HepG2 (cell line): ENCODE data around the gene UGT2A2. TPM values are rescaled to one million over a fixed set of nuclear protein-coding genes. Genes with fewer than 3 reads are reported as not detected.

Source experiments
- ATAC-seq: fragments of 200-7000 bp; cut with Tn5 transposase; 3 replicates; pipeline ENCODE4 v1.9.1; 2020; ENCODE audit warnings: mild to moderate bottlenecking, moderate library complexity
- BruUV-seq: library from RNA; stranded (reverse); fragments of 400-500 nt; replicated peaks from 2 replicates; lab custom pipeline; 2021; lab: Mats Ljungman, UMichigan
- CTCF ChIA-PET: fragments of 300-600 bp; formaldehyde crosslinking; extraction: SDS; loops from one replicate; lab custom pipeline; 2021; ENCODE audit warnings: low total read pairs, inconsistent platforms, low intra/inter-chr PET ratio; lab: Yijun Ruan, JAX
- POLR2A ChIA-PET: fragments of 350-600 bp; sonication (Branson Sonifier 250); formaldehyde crosslinking; loops from one replicate; lab custom pipeline; 2020; ENCODE audit warnings: antibody characterized with exemption, inconsistent platforms; lab: Yijun Ruan, JAX
- DNase-seq: peaks from one replicate; pipeline ENCODE4 v3.0.0-alpha.2; 2015; ENCODE audit warnings: low spot score
- FAIRE-seq: peaks from 3 replicates; lab custom pipeline; 2011; peaks lifted over from hg19 to GRCh38; lab: Jason Lieb, UNC
- H2AFZ ChIP-seq: one replicate; pipeline ENCODE4 v1.6.1; 2011; ENCODE audit warnings: low read length, inconsistent platforms
- H3K27ac ChIP-seq: fragments of 300-600 bp; 3 replicates; pipeline ENCODE4 v1.8.0; 2011; ENCODE audit warnings: mixed run types, mild to moderate bottlenecking, mixed read lengths, low read length, inconsistent platforms; ENCODE audit not compliant: insufficient read depth; ENCODE audit errors: extremely low read length
- H3K27me3 ChIP-seq, 2 experiments: fragments of 200-600 bp in 1 of 2; 2 replicates in 1 of 2; 3 replicates in 1 of 2; pipeline versions ENCODE4 v1.6.0 to v1.8.0; 2011; ENCODE audit warnings: low read length in 2 of 2, mild to moderate bottlenecking in 2 of 2, moderate library complexity in 2 of 2, inconsistent platforms in 1 of 2; ENCODE audit not compliant: insufficient read depth in 2 of 2, control insufficient read depth in 1 of 2
- H3K36me3 ChIP-seq, 2 experiments: fragments of 200-600 bp in 1 of 2; replicated peaks in 1 of 2; 2 replicates in 1 of 2; 3 replicates in 1 of 2; pipeline versions ENCODE4 v1.5.1 to v1.8.0; 2011; ENCODE audit warnings: low read length in 2 of 2, inconsistent platforms in 1 of 2; ENCODE audit not compliant: insufficient read depth in 2 of 2, control insufficient read depth in 1 of 2
- H3K4me1 ChIP-seq: 2 replicates; pipeline ENCODE4 v1.5.1; 2012; ENCODE audit warnings: low read length, inconsistent platforms; ENCODE audit not compliant: insufficient read depth
- H3K4me2 ChIP-seq: 2 replicates; pipeline ENCODE4 v1.6.0; 2011; ENCODE audit warnings: low read depth, low read length, inconsistent platforms
- H3K4me3 ChIP-seq, 3 experiments: fragments of 200-600 bp in 1 of 3; sonication (generic), shearing (Covaris generic) in 1 of 3; replicated peaks in 1 of 3; 2 replicates each; pipeline ENCODE4 v1.5.1; 2011 to 2016; ENCODE audit warnings: low read length in 3 of 3, inconsistent platforms in 2 of 3, low read depth in 2 of 3, mild to moderate bottlenecking in 2 of 3, control low read depth in 1 of 3, mixed read lengths in 1 of 3; ENCODE audit not compliant: insufficient read depth in 1 of 3
- H3K79me2 ChIP-seq: one replicate; pipeline ENCODE4 v1.6.1; 2011; ENCODE audit warnings: low read length, inconsistent platforms; ENCODE audit not compliant: insufficient read depth
- H3K9ac ChIP-seq: 2 replicates; pipeline ENCODE4 v1.6.0; 2011; ENCODE audit warnings: mild to moderate bottlenecking, low read depth, low read length, inconsistent platforms; ENCODE audit not compliant: insufficient read depth
- H3K9me3 ChIP-seq: 2 replicates; pipeline ENCODE4 v1.5.1; 2012; ENCODE audit warnings: mild to moderate bottlenecking, low read length
- H4K20me1 ChIP-seq: 2 replicates; pipeline ENCODE4 v1.6.0; 2011; ENCODE audit warnings: inconsistent platforms, mild to moderate bottlenecking, low read length, moderate library complexity; ENCODE audit not compliant: insufficient read depth
- AKAP8 ChIP-seq: sonication (generic); formaldehyde crosslinking; IDR thresholded peaks from 2 replicates; pipeline ENCODE4 v1.5.1; 2020; ENCODE audit warnings: mild to moderate bottlenecking, missing genetic modification reagents
- DNMT1 ChIP-seq: sonication (generic); formaldehyde crosslinking; IDR thresholded peaks from 2 replicates; pipeline ENCODE4 v1.5.1; 2020; ENCODE audit warnings: mild to moderate bottlenecking, missing genetic modification reagents
- ELF1 ChIP-seq: sonication (generic); formaldehyde crosslinking; IDR thresholded peaks from 2 replicates; pipeline ENCODE4 v1.4.0; 2020; ENCODE audit warnings: missing genetic modification reagents
- HES4 ChIP-seq: sonication (generic); formaldehyde crosslinking; IDR thresholded peaks from 2 replicates; pipeline ENCODE4 v1.9.0; 2021; ENCODE audit warnings: mild to moderate bottlenecking, missing genetic modification reagents, borderline replicate concordance
- HNRNPUL1 ChIP-seq: fragments of 200-400 bp; formaldehyde crosslinking; IDR thresholded peaks from 2 replicates; pipeline ENCODE4 v1.6.1; 2017; ENCODE audit warnings: low read depth, mild to moderate bottlenecking, low read length, moderate library complexity
- KLF13 ChIP-seq: sonication (generic); formaldehyde crosslinking; IDR thresholded peaks from 2 replicates; pipeline ENCODE4 v1.4.0; 2020; ENCODE audit warnings: mild to moderate bottlenecking, missing genetic modification reagents
- MIER3 ChIP-seq: IDR thresholded peaks from 2 replicates; pipeline ENCODE4 v1.6.1; 2016; ENCODE audit warnings: missing compliant biosample characterization, borderline replicate concordance
- NFIC ChIP-seq: IDR thresholded peaks from 2 replicates; pipeline ENCODE4 v1.6.1; 2012; ENCODE audit warnings: mild to moderate bottlenecking, low read length, inconsistent platforms
- TAF15 ChIP-seq: fragments of 200-400 bp; formaldehyde crosslinking; IDR thresholded peaks from one replicate; pipeline ENCODE4 v1.6.1; 2018; ENCODE audit warnings: mild to moderate bottlenecking, low read depth, low read length; ENCODE audit not compliant: poor library complexity, severe bottlenecking
- TP53 ChIP-seq: sonication (generic); formaldehyde crosslinking; conservative IDR thresholded peaks from 2 replicates; pipeline ENCODE4 v1.4.0; 2020; ENCODE audit warnings: missing genetic modification reagents
- TRIM24 ChIP-seq: sonication (generic); formaldehyde crosslinking; IDR thresholded peaks from 2 replicates; pipeline ENCODE4 v1.8.0; 2022; ENCODE audit warnings: mild to moderate bottlenecking, missing genetic modification reagents
- ZNF12 ChIP-seq: sonication (generic); formaldehyde crosslinking; IDR thresholded peaks from 2 replicates; pipeline ENCODE4 v1.5.0; 2020; ENCODE audit warnings: missing genetic modification reagents
- ZNF33B ChIP-seq: sonication (generic); formaldehyde crosslinking; IDR thresholded peaks from 2 replicates; pipeline ENCODE4 v1.5.1; 2020; ENCODE audit warnings: mild to moderate bottlenecking, missing genetic modification reagents
- ZNF564 ChIP-seq: sonication (generic); formaldehyde crosslinking; IDR thresholded peaks from 2 replicates; pipeline ENCODE4 v1.8.1; 2023; ENCODE audit warnings: mild to moderate bottlenecking, missing genetic modification reagents
- ZNF567 ChIP-seq: sonication (generic); formaldehyde crosslinking; IDR thresholded peaks from 2 replicates; pipeline ENCODE4 v1.8.1; 2023; ENCODE audit warnings: mild to moderate bottlenecking, missing genetic modification reagents, borderline replicate concordance
- WGBS: methylation state at CpG from one replicate; pipeline ENCODE4 v1.1.6; 2017; ENCODE audit warnings: low lambda C conversion rate; 5-methylcytosine and 5-hydroxymethylcytosine counted together
- in situ Hi-C: cut with HindIII; loops from 2 replicates; pipeline ENCODE4 v1.10.0; 2017; ENCODE audit warnings: low pct_unique_long_range_greater_than_20kb; ENCODE audit not compliant: extremely low pct_ligation_motif_present
- intact Hi-C: fragments of 100-400 bp; cut with micrococcal nuclease; formaldehyde crosslinking; loops from one replicate; pipeline ENCODE4 v1.10.0; 2022; ENCODE audit not compliant: unreplicated experiment
- polyA plus RNA-seq, 8 experiments: library from polyadenylated mRNA; depleted of rRNA in 3 of 8; stranded (reverse) in 7 of 8; unstranded in 1 of 8; fragments of >200 nt; fragmentation: Illumina TruSeq in 4 of 8; extraction: Trizol in 4 of 8; gene quantifications; 2 replicates each; pipeline versions ENCODE4 v1.2.1 to v1.2.3, GENCODE V29; 2011 to 2016; ENCODE audit warnings: low read depth in 4 of 8, missing spikeins in 1 of 8, mixed read lengths in 1 of 8; ENCODE audit not compliant: insufficient read depth in 1 of 8
- total RNA-seq, 5 experiments: library from RNA; depleted of rRNA; stranded (reverse); fragments of >200 nt; fragmentation: Illumina TruSeq; extraction: Trizol; gene quantifications; 2 replicates each; pipeline ENCODE4 v1.2.3, GENCODE V29; 2016; ENCODE audit warnings: low read depth in 1 of 5

The UGT2A2 gene
- total and polyA plus RNA-seq, 2 of the 13 experiments (the other 11 are each of a cell fraction or from before 2014, with no cell fraction given) = not detected

DNA sequence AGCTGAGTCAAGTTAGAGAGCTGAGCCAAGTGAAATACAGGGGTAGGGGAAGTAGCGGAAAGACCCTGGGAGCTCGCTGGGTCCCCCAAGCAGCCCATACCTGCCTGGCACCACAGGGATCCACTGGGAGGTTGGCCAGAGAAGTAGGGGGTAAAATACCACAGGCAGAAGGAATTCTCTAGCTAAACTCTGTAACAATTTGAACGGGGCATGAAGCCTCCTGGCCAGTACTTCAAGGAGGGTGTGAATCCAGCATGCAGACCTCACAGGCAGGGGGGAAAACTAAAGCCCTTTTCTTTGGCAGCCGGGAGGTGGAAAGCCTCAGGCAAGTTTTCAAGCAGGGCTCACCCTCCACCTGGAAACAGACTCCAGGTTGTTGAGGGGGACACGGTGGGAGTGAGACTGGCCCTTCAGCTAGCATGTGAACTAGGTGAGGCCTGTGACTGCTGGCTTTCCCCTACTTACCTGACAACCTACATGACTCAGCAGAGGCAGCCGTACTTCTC is 17.3 kb upstream of the UGT2A2 start:
- no peaks in the 10 kb centered on the region for H3K4me1 ChIP-seq
- no peaks in the 10 kb centered on the region for H4K20me1 ChIP-seq
- TF ChIP-seq ZNF567 (CRISPR knock-in tag) (no peak), AKAP8 (CRISPR knock-in tag) (no peak), ZNF33B (CRISPR knock-in tag) (no peak), ZNF564 (no peak), HES4 (no peak), KLF13 (no peak), TP53 (CRISPR knock-in tag) (no peak), TRIM24 (CRISPR knock-in tag) (no peak), MIER3 (no peak), NFIC (no peak), TAF15 (no peak), ZNF12 (no peak), ELF1 (CRISPR knock-in tag) (no peak), HNRNPUL1 (no peak), DNMT1 (CRISPR knock-in tag) (no peak)
- TF ChIP-seq, all 625 proteins: peak for 0
- ChIA-PET POLR2A (no interaction called here), CTCF (no interaction called here)
- H3K4me3 ChIP-seq = no peak overlapping the region
- 59% methylated on average over 6 of the region's 6 CpGs for WGBS
- DNase-seq (no peak), FAIRE-seq (no peak), ATAC-seq (no peak; the same call in 2 of the 3 replicates)
- intact Hi-C loops (no loop called here), in situ Hi-C loops (no loop called here)
- H2AFZ ChIP-seq = peak overlapping the region; percentile 11
- H3K27me3 ChIP-seq = no peaks in the 10 kb centered on the region
- H3K36me3 ChIP-seq = no peaks in the 10 kb centered on the region
- no TSS peak for BruUV-seq
- H3K9me3 ChIP-seq = no peaks in the 10 kb centered on the region
- no peaks in the 10 kb centered on the region for H3K79me2 ChIP-seq
- no peak overlapping the region for H3K4me2 ChIP-seq
- no peak overlapping the region for H3K27ac ChIP-seq
- H3K9ac ChIP-seq = no peak overlapping the region
